ENCODE measurements around the gene MCAT.

Gene MCAT

DNA sequence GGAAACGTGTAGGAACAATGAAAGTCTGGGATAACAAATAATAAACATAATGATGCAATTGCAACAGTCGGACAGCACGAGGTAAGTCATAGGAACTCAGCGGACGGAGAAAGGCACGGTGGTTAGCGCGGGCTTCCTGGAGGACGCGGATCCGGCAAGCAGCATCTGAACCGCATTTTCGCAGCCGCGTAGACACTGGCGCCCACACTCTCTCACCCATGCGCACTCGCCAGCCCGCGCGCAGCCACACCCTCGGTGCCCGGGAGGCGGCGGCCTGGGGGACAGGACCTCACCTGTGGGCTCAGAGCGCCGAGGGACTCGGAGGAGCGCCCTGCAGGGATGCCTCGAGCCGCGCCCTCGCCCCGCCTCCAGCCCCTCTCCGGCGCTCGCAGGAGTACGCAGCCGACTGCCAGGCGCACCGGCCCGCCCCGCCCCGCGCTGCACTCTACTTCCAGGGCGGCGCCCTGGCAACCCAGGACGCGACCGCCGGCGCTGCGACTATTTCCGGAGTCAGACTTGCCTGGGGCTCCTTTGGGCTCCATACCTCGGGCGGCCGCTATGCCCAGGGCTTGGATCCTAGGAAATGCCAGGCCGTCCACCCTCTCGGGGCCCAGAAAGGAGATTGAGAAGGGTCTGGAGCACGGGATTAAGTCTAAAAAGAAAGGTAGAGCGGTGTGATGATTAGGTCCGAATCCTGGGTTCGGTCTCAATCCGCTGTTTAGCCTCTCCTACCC, 54.0 kb downstream of the MCAT start, which contains the start of gene TTLL1:
Gene TTLL1 (minus strand): TSS at position 408 of the 734 bp plus-strand sequence. CDS start 13,805 bp downstream, outside the sequence.
- peak; percentile 80 for DNase-seq

DNA sequence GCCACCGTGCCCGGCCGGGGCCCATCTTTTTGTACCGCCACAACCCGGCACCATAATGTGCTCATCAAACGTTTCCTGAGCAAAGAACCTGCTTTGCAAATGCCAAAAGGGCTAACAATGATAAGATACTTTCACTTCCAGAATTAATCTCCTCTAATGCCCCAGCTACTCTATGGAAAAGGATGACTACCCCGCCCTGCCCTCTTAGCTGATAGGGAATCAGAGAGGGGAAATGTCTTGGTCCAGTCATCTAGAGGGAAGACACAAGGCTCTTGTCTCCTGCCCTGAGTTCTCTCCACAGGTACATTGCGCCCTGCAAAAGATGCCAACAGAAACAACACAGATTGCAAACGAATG, 54.6 kb downstream of the MCAT start:
- no peak for DNase-seq

DNA sequence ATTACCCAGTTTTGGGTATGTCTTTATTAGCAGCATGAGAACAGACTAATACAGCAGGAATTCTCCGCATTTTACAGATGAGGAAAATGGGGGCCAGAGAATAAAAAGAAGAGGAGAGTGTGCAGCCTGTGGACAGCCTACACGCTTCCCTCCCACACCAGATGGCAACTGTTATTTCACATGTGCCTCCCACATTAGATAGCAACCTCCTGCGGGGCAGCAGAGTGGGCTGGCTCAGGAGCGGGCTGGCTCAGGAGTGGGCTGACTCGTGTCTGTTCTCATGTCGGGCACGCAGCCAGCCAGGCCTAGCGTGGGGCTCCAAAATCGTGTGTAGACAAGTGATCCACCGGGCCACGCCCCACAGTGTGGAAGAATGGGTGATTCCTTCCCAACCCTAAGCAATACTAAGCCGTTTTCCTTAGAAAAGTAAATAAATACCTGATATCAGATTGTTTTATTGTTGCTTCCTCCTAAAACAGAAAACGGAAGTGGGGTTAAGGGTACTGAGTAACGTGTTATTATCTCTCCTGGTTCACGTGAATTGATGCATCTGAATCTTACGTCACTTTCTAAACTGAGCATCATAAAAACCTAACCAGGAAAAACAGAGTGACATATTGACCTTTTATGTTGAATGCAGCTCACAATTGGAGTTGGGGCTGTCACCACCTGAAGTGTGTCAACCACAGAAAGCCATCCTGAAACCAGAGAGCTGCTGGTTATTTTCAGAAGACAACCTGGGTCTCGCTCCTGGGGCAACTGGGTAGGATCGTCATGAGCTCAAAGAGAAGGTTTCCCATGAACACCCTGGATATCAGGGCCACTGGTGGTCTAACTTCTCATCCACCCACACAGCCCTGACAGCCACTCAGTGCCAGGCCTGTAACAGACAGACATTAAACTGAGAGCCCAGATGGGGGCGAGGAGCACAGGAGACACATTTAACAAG, 57.3 kb downstream of the MCAT start:
- no peak for DNase-seq
